GM18861 (cell line): ENCODE measurements around the gene CHST8.
"Not testable (repeated sequence)": the region's sequence is repeated elsewhere in the genome, so short reads cannot be mapped to it uniquely, and the experiment has no call there.

ENCODE experiments used
- ATAC-seq: cut with Tn5 transposase; IDR thresholded peaks from one replicate; pipeline ENCODE4 v1.9.1; 2021; ENCODE audit not compliant: unreplicated experiment

The CHST8 gene, protein sequence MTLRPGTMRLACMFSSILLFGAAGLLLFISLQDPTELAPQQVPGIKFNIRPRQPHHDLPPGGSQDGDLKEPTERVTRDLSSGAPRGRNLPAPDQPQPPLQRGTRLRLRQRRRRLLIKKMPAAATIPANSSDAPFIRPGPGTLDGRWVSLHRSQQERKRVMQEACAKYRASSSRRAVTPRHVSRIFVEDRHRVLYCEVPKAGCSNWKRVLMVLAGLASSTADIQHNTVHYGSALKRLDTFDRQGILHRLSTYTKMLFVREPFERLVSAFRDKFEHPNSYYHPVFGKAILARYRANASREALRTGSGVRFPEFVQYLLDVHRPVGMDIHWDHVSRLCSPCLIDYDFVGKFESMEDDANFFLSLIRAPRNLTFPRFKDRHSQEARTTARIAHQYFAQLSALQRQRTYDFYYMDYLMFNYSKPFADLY

DNA sequence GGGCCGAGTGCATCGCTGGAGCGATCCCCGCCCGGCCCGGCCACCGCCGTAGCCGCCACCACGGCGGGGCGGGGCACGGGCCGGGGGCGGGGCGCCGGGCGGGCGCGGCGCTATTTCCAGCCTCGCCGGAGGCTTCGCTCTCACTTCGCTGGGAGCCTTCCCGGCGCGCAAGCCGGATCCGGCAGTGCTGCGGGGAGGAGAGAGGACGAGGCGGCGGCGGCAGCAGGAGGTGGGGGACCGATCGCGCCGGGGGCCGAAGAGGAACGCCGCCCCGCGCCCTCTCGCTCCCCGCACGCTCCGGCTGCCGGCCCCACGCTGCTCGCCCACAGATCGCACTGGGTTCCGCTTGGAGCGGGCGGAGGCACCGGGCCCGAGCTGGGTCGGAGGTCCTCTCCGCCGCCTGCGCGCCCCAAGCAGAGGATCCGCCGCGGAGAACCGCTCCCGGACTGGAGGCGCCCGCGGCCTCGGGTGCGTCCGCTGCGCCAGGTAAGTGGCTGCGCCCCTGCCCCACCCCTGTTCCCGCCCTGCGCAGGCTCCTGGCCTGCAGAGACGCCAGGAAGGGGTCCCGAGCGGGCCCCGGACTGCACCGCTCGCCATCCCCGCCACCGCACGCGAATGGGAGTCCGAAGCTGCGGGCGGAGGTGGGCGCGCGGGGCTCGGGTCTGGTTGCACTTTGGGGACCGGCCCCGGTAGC, at the start of gene CHST8:
TSS of gene CHST8 (plus strand) at position 143 of the 694 bp plus-strand sequence. CDS start 67,309 bp downstream, outside the sequence.
- no peak for ATAC-seq

DNA sequence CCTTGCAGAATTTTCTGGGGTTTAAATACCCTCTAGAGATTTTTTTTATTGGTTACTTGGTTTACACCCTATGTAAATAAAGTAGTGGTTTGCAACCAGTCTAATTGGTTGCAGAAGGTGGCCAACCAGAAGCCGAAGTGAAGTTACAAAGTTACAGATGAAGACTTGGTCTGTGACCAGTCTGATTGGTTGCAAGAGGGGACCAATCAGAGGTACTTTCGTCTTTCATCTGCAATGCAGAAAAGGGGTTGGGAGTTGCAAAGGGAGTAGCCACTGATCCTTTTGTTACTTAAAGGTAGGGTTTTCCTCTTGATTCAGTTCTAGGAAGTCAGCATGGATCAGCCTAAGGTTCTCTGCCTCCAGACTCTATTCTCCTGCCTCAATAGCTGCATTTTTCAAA, 48.8 kb upstream of the CHST8 start:
- ATAC-seq, result no peak

DNA sequence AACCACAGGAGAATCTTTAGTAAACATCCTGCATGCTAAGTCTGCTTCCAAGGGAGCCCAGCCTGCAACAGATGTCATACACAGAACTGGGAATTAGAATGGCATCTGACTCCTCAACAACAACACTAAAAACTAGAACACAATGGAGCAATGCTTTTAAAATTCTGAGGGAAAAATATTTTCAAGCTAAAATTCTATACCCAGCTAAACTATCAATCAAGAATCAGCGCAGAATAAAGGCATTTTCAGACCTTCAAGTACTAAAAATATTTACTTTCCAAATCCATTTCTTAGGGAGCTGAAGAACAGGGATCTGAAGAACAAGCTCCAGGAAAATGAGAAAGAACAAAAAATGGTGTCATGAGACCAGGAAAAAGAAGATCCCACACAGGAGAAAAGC, 46.9 kb upstream of the CHST8 start:
- ATAC-seq, result no peak

DNA sequence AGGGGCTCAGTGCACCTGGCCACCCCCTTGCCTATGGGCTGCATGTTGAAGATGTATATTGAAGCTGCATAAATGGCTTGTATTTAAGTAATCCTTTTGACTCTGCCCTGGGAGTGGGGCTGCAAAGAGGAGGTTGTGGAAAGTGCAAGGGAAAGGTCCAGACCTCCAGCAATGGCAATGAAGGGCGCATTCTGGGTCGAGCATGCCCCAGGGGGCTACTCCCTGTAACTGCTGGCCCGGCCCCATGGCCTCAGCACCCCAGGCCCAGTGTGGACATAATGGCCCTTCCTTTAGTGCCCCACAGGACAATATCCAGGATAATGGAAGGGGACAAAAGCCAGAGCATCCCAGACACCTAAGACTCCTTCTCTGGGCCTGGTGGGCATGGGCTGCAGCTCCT, 43.1 kb upstream of the CHST8 start:
- ATAC-seq, result no peak

DNA sequence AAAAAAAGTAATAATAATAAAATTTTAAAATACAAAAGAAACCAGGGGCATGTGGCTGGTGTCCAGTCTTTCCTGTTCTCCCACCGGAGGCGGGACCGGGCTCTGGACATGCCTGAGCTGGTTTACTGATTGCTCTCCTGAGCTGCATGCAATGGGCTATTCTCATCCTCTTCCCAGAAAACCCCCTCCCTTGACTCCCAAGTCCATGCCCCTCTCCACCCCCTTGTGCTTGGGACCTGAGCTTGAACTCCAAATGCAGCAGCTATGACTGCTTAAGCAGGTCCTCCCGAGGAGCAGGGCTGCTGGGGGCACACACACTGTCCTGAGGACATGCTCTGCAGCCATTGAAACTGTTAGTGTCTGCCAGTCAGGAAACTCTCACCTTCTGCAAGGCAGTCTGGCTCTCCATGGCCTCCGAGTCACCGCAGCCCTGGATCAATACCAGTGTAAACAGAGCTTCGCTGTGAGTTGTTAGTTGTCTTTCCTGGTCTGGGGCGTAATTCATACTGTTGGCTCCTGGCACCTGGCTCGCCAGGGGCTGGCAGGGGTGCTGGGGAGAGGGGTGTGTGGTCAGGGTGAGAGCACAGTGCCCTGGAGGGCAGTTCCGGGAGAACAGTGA, 41.6 kb upstream of the CHST8 start:
- no peak for ATAC-seq

DNA sequence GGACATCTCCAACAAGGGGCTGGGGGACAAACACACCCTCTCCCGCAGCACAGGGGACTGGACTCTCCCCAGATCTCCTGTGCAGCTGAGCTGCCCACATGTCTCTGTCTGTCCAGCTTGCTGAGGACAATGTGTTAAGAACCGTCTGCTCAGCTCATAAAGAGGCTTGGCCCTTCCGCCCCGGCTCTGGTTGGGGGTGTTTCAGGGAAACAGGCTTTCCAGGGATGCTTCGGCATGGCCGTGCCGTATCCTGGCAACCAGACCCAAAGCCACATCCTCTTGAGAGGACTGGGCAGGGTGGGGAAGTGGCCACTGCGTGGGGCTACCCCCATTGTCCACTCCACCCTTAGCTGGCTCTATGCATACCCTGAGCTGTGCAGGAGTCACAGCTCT, 41.1 kb upstream of the CHST8 start:
- ATAC-seq, result no peak

DNA sequence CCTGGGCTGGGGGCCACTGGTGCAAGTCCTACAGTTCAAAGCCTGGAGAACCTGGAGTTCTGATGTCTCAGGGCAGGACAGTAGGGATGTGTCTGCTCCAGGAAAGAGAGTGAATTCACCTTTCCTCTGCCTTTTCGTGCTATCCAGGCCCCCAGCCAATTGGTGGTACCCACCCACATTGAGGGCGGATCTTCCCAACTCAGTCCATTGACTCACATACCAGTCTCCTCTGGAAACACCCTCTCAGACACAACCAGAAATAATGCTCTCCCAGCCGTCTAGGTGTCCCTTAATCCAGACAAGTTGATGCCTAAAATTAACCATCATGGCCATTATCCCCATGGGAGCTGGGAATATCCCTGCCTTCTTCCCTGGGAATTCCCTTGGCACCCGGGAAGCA, 38.8 kb upstream of the CHST8 start:
- ATAC-seq, result no peak

DNA sequence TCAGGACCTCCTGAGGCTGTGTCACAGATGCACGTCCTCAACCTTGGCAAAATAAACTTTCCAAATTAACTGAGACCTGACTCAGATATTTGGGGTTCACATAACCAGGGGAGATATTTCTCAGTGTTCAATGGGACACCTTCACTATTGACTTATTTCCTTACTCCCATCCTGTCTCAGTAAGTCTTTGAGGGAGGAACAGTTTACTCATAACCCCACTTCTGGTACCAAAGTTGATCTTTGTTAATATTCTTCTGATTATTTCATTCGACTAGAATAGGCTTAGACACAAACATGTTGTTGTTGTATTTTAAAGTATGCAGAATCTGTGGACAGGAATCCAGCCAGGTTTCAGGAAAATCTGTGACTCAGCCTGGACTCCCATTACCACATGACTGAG, 34.6 kb upstream of the CHST8 start:
- ATAC-seq, result no peak

DNA sequence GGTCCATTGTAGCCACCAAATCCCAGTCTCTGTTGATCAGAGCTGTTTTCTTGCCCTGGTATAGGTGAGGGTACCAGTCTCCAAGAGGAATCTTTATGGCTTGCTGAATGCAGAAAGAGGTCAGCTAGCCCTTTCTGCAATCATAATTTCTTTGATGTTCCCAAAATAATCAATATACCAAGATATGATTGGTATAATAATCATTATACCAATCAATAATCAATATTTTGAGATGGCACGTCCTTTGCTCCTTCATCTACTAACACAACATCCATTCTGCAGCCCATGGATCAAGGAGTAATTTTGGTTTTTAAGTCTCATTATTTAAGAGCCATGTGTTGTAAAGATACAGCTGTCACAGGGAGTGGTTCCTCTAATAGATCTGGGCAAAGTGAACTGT, 31.5 kb upstream of the CHST8 start:
- no peak for ATAC-seq

DNA sequence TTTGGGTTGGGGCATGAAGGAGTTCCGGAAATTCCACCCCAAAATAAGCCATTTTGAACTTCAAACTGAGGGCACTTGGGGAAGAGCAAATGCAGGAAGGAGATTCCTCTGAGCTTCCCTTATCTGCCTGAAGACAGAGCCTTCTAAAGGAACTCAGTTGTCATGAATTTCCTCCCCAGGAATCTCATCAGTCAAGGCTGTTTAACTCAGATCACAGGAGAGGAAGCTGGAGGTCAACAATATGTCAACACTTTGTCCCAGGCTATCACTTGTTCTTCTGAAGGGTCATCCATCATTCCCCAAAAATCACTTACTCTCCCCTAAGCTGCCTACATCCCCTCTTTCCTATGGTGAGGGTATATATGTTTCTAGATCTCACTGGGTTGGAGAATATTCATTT, 26.0 kb upstream of the CHST8 start:
- no peak for ATAC-seq

DNA sequence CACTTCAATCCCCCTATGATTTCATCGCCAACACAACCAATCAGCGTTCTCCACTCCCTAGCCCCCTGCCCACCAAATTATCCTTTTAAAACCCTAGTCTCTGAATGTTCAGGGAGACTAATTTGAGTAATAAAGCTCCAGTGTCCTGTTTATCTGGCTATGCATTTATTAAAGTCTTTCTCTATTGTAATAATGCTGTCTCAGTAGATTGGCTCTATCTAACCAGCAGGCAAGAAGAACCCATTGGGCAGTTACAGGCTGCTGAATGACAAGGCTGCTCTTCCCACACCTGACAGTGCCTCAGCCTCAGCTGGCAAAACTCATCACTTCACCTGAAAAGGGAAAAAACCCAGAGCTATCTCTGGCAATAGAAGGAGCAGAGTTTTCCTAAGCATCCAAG, 20.2 kb upstream of the CHST8 start:
- ATAC-seq, result no peak

DNA sequence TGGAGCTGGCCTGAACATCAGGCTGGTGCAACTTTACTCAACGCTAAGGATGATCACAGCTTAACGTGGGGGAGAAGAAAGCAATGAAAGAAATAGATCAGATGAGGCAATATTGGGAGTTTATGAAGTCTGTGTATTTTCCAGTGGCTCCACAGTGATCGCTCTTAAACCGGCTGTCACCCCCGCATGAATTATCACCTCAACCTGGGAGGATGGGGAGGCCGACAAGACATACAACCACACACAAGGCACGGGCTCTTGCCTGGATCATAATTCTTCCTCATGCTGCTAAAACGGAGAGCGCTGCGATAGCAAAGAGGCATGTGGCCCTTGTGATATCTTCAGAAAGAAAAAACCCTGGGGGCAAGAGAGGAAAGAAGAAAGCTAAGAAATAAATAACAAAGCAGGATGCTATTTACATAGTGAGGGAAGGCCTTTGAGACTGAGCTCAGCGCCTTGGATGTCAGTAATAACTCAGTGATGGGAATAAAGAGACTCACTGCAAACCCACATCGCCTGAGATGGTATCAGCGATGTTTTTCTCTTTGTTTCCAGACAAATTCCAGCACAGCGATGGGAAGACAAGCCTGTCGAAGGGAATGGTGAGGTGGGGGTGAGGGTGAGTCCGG, 19.1 kb upstream of the CHST8 start:
- ATAC-seq, result no peak

DNA sequence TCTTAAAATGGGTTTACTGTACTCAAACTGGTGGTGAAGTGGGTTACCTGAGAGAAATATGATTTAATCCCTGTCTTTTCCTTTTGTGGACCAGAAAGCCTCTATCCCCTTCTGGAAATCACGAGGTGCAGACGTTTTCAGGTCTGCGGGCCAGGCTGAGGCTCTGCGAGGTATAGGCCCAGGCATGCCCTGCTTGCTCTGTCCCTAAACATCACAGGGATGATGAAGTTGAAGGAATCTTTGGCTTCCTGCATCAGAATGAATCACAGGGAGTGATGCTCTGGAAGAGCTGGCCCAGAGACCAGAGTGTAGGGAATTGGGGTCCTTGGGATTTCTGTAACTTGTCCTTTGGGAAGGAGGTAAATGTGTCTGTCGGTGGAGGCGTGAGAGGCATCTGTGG, 18.4 kb upstream of the CHST8 start:
- no peak for ATAC-seq

DNA sequence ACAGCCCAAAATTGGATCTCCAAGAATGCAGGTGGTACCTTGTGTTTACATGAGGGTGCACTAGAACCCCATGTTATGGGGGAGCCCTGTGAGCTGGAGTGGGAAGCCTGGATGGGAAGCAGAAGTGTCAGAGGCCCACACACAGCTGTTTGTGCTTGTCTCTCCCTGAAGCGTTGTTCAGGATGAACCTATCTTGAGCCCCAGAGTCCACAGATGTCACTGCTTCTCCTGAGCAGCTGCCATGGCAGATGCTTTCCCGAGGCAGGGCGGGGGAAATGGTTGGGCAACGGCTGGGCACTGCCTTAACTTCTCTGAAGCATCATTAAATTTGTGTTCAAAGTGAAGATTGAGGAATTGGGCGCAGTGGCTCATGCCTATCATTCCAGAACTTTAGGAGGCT, 17.1 kb upstream of the CHST8 start:
- ATAC-seq, result no peak

DNA sequence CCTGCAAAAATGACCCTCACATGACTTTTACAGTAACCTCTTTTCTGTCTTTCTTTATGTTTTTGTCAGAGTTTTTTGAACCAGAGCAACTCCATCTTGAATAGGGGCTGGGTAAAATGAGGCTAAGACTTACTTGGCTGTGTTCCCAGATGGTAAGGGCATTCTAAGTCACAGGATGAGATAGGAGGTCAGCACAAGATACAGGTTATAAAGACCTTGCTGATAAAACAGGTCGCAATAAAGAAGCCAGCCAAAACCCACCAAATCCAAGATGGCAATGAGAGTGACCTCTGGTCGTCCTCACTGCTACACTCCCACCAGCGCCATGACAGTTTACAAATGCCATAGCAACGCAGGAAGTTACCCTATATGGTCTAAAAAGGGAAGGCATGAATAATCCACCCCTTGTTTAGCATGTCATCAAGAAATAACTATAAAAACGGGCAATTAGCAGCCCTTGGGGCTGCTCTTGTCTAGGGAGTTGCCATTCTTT, 15.9 kb upstream of the CHST8 start:
- not testable (repeated sequence) for ATAC-seq

DNA sequence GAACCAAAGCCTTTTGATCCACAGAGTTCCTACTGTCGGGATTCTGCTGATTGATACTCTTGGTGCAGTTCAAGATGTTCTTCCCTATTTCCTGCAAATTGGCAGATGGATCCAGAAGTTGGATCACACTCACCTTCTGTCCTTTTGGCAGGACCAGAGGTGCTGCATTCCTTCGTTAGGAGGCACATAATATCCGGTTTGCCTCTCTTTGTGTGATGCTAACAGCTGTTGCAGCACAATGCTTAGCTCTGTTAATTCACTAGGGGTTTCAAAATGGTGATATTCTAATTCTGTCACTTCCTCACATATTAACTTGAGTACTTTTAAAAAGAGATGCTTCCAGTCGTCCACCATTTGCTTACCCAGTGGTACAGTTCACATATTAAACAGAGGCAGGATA, 15.2 kb upstream of the CHST8 start:
- ATAC-seq, result no peak

DNA sequence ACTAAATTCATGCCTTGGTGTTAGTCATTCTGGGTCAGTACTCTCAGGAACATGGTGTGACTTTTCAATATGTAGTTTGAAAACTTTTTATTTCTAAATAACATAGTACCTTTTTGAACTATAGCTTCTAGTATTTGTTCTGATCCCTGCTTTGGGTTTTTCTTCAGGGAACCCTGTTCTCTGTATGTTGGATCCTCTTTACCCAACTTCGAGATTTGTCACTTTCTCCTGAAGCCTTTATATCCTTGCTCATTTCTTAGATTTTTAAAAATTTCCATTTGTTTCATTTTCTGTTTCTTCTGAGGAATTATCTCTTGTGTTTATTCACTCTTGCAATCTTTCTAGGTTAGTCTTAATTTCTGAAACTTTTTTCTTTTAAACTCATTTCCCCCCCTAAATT, 12.4 kb upstream of the CHST8 start:
- no peak for ATAC-seq

DNA sequence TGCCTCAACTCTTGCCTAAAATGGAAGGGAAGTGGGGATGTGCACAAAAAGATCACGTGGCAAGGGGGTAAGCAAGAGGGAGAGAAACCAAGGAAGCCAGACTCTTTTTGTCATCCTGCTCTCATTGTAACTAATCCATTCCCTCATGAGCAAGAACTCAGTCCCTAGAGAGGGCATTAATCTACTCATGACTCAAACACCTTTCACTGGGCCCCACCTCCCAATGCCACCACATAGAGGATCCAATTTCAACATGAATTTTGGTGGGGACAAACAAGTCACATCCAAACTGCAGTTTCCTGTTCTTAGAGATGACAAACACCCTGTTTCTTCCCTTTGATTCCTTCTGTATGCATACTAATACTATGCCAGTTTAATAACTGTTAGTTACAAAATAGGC, 11.2 kb upstream of the CHST8 start:
- ATAC-seq, result no peak

DNA sequence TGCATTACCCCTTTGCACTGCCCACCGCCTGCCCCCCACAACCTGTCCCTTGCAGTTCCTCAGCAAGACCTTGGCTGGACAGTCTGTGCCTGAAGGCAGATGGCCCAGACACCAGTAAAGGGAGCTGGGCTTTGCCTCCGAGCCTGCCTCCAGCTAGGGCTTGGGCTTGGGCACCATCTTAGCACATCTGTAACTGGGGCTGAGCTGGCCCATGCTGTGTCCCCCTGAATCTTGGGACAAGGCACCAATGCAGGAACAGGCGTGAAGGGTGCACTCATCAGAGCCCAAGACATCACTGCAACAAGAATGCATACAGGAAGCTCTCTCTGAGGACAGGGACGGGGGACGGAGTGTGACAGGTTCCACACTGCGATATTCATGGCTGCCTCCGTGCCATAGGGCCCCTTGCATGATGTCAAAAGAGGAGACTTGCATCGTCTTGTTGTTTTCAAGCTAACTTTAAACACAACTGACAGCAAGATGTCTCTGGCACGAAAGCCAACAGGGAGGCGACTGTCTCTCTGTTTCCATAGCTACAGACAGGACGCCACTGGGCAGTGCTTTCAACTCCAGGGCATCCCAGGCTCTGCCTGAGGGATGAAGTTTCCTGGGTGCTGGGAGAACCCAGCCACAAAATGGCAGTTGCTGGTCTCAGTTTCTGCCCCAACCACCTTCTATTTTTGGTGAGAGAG, 8.7 kb upstream of the CHST8 start:
- no peak for ATAC-seq

DNA sequence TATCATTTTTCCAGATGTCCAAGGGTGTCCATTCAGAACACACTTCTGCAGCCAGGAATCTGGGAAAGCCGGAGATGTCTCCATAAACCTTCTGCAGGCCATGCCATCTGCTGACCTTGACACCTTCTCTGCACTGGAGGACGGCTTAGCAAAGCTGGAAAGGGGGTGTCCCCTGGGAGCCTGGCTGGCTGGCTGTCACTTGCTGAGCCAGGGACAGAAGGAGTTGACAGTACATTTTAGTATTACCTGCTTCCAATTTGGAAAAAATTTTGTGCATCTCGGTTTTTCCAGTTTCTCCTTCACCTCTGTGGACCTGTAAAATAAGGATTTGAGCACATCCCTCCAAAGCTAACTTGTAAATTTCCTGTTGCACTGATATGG, 8.1 kb upstream of the CHST8 start:
- ATAC-seq, result no peak

DNA sequence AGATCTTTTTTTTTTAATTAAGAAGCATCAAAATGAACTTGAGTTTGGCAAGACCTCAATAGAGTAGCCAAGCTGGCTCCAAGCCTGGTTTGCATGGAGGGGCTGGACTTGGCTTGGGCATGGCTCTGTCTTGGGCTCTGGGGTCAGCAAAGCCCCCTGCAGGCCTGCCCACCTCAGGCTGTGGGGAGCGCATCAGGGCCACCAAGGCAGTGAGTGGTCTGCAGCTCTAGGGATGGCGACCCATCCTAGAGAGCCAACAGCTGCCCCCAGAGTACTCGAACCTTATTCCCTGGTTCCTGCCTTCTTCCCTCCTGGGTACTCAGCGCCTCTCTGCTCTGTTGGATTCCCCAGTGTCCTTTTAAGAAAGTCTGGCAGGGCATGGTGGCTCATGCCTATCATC, 5.4 kb upstream of the CHST8 start:
- no peak for ATAC-seq
